ENCODE data around the gene GPNMB. TPM values are rescaled to one million over a fixed set of nuclear protein-coding genes. Genes with fewer than 3 reads are reported as not detected.

The GPNMB gene
- total RNA-seq, 1 donor from 2014 or later, result 36.1 TPM

- DNase-seq (ENCODE audit: low read depth), result no peak
- Histone ChIP-seq H3K27me3 (ENCODE audit: control insufficient read depth, insufficient read depth, low read length) (no peaks in the 10 kb centered on the region), H3K36me3 (ENCODE audit: control insufficient read depth, insufficient read depth, low read length) (no peaks in the 10 kb centered on the region), H3K4me3 (ENCODE audit: low read depth, low read length) (no peak overlapping the region)
- TF ChIP-seq, protein P1, sequence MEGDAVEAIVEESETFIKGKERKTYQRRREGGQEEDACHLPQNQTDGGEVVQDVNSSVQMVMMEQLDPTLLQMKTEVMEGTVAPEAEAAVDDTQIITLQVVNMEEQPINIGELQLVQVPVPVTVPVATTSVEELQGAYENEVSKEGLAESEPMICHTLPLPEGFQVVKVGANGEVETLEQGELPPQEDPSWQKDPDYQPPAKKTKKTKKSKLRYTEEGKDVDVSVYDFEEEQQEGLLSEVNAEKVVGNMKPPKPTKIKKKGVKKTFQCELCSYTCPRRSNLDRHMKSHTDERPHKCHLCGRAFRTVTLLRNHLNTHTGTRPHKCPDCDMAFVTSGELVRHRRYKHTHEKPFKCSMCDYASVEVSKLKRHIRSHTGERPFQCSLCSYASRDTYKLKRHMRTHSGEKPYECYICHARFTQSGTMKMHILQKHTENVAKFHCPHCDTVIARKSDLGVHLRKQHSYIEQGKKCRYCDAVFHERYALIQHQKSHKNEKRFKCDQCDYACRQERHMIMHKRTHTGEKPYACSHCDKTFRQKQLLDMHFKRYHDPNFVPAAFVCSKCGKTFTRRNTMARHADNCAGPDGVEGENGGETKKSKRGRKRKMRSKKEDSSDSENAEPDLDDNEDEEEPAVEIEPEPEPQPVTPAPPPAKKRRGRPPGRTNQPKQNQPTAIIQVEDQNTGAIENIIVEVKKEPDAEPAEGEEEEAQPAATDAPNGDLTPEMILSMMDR (IDR thresholded peaks at IDR 0.05; ENCODE audit: insufficient read depth, low read length, poor library complexity, severe bottlenecking), result no peak
Measured at GRCh38 chr7:23279819-23280525, 33.4 kb downstream of the GPNMB start.

DNA sequence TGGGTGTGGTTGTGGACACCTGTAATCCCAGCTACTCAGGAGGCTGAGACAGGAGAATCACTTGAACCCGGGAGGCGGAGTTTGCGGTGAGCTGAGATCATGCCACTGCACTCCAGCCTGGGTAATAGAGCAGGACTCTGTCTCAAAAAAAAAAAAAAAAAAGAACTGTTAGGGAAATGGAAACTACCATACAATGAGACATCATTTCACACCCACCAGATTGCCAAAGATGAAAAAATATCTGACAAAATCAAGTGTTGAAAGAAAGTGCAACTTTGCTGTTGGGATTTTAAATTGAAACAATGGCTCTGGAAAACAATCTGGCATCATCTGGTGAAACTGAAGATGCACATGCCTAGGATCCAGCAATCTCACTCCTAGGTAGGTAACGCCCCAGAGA is 36.5 kb downstream of the GPNMB start:
- Histone ChIP-seq H3K27me3 (ENCODE audit: control insufficient read depth, insufficient read depth, low read length) (no peaks in the 10 kb centered on the region), H3K36me3 (ENCODE audit: control insufficient read depth, insufficient read depth, low read length) (no peaks in the 10 kb centered on the region), H3K4me3 (ENCODE audit: low read depth, low read length) (no peak overlapping the region)
- TF ChIP-seq, protein P1 (IDR thresholded peaks at IDR 0.05; ENCODE audit: insufficient read depth, low read length, poor library complexity, severe bottlenecking), result no peak
- DNase-seq (ENCODE audit: low read depth), result no peak

DNA sequence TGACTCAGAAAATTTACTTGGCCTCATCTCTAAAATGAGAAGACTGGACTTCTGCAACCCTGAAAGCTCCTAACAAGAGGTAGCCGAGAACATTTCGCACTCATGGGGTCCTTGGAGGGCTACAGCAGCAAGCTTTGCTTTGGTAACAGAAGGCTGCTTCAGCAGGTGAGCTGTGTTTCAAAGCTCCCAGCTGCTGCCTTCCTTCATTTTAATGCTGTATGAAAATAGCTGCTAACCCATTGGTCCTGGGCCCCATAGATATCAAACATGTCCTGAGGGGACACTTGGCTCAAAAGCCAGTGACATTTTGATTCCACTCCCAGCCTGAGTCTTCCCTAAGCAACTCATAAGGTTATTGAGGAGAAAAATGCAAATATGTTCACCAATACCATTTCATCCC is 38.3 kb downstream of the GPNMB start:
- no peaks in the 10 kb centered on the region for H3K27me3 ChIP-seq (ENCODE audit: control insufficient read depth, insufficient read depth, low read length)
- no peak overlapping the region for H3K4me3 ChIP-seq (ENCODE audit: low read depth, low read length)
- TF ChIP-seq, protein P1 (IDR thresholded peaks at IDR 0.05; ENCODE audit: insufficient read depth, low read length, poor library complexity, severe bottlenecking), result no peak
- H3K36me3 ChIP-seq (ENCODE audit: control insufficient read depth, insufficient read depth, low read length), result no peaks in the 10 kb centered on the region
- no peak for DNase-seq (ENCODE audit: low read depth)

DNA sequence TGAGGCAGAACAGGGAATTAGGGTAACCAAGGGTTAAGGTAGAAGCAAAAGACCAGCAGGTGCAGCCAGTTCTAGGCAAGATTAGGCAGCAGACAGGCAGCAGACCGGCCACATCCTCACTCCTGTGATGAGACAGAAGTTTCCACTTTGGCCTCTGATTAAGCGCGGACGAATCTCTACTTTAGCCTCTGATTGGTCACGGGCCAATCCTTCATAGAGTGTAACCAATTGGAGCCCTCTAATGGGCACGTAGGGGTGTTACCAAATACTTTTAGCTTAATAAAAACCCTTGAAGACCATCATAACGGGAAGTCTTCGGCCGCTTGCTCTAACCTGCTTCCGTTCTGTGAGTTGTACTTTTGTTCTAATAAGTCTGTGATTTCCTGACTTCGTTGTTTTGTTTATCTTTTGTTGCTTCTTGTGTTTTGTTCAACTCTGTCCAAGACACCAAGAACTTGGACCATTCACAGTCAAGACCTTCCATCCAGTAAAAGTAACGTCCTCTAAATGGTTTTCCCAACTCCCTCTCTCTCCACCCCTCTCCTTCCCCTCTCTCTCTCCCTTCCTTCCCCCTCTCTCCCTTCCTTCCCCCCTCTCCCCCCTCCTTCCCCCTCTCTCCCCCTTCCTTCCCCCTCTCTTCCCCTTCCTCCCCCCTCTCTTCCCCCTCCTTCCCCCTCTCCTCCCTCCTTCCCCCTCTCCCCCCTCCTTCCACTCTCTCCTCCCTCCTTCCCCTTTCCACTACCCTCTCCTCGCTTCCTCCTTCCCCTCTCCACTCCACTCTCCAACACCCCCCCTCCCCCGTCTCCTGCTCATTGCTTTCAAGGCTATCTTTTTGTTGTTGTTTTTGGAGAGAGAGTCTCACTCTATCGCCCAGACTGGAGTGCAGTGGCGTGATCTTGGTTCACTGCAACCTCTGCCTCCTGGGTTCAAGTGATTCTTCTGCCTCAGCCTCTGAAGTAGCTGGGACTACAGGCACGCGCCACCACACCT is 39.4 kb downstream of the GPNMB start:
- no peak for DNase-seq (ENCODE audit: low read depth)
- Histone ChIP-seq H3K27me3 (ENCODE audit: control insufficient read depth, insufficient read depth, low read length) (no peaks in the 10 kb centered on the region), H3K36me3 (ENCODE audit: control insufficient read depth, insufficient read depth, low read length) (no peaks in the 10 kb centered on the region), H3K4me3 (ENCODE audit: low read depth, low read length) (no peak overlapping the region)
- TF ChIP-seq, protein P1 (IDR thresholded peaks at IDR 0.05; ENCODE audit: insufficient read depth, low read length, poor library complexity, severe bottlenecking), result no peak

- no peak for DNase-seq (ENCODE audit: low read depth)
- Histone ChIP-seq H3K27me3 (ENCODE audit: control insufficient read depth, insufficient read depth, low read length) (no peaks in the 10 kb centered on the region), H3K36me3 (ENCODE audit: control insufficient read depth, insufficient read depth, low read length) (no peaks in the 10 kb centered on the region), H3K4me3 (ENCODE audit: low read depth, low read length) (no peak overlapping the region)
- TF ChIP-seq, protein P1 (IDR thresholded peaks at IDR 0.05; ENCODE audit: insufficient read depth, low read length, poor library complexity, severe bottlenecking), result no peak
Measured at GRCh38 chr7:23287612-23288011, 41.0 kb downstream of the GPNMB start.

Measured in kidney epithelial cell (primary cell).